ENCODE results near the gene CNPPD1. TPM values are rescaled to one million over a fixed set of nuclear protein-coding genes. Genes with fewer than 3 reads are reported as not detected.

Gene CNPPD1
- total RNA-seq, 2 donors from 2014 or later = 27.7 to 33.2 TPM

DNA sequence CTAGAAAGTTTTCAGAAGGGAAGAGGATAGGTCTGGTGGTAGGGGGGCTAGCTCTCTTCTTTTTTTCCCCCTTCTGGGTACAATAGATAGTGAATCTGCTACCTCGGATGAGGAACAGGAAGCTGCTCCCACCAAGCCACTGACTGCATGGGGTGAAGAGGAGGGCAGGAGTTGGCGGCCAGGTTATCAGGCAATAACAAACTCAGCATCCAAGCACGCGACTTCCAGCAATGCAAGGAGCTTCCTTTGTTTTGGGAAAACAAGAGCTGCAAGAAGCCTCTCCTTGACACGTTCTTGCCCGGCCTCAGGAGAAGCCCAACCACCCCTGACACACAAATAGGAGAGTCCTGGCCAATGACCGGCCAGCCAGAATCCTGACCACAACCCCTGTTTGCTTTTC is 48.3 kb downstream of the CNPPD1 start:
- Mint-ChIP-seq H3K27me3 (ENCODE audit: insufficient read depth) (no peaks in the 10 kb centered on the region), H3K27ac (peak overlapping the region; percentile 61), H3K4me1 (peaks cover 66% of the 10 kb centered on the region), H3K4me3 (no peak overlapping the region), H3K36me3 (ENCODE audit: low read depth) (no peaks in the 10 kb centered on the region), H3K9me3 (no peaks in the 10 kb centered on the region)
- H3K36me3 ChIP-seq (ENCODE audit: control insufficient read depth, insufficient read depth, low read length) = no peaks in the 10 kb centered on the region
- peak; percentile 51 for DNase-seq
- H3K27ac ChIP-seq (ENCODE audit: low read depth, low read length) = no peak overlapping the region
- no peak overlapping the region for H3K9ac ChIP-seq (ENCODE audit: extremely low read depth, low read length, poor library complexity, severe bottlenecking)
- peaks cover 36% of the 10 kb centered on the region for H3K4me1 ChIP-seq (ENCODE audit: control insufficient read depth, insufficient read depth, low read length)
- 72 to 77% methylated on average over 5 to 7 of the region's 7 CpGs for WGBS, 2 experiments (ENCODE audit: insufficient coverage in 1 of 2, insufficient read length in 1 of 2)
- no peaks in the 10 kb centered on the region for H3K27me3 ChIP-seq (ENCODE audit: control insufficient read depth, insufficient read depth, low read length, poor library complexity, severe bottlenecking)
- H3K4me3 ChIP-seq (ENCODE audit: low read length) = no peak overlapping the region
- no peaks in the 10 kb centered on the region for H3K9me3 ChIP-seq (ENCODE audit: control insufficient read depth, low read length)
- TF ChIP-seq, protein P1, sequence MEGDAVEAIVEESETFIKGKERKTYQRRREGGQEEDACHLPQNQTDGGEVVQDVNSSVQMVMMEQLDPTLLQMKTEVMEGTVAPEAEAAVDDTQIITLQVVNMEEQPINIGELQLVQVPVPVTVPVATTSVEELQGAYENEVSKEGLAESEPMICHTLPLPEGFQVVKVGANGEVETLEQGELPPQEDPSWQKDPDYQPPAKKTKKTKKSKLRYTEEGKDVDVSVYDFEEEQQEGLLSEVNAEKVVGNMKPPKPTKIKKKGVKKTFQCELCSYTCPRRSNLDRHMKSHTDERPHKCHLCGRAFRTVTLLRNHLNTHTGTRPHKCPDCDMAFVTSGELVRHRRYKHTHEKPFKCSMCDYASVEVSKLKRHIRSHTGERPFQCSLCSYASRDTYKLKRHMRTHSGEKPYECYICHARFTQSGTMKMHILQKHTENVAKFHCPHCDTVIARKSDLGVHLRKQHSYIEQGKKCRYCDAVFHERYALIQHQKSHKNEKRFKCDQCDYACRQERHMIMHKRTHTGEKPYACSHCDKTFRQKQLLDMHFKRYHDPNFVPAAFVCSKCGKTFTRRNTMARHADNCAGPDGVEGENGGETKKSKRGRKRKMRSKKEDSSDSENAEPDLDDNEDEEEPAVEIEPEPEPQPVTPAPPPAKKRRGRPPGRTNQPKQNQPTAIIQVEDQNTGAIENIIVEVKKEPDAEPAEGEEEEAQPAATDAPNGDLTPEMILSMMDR (conservative IDR thresholded peaks at IDR 0.05) = no peak

DNA sequence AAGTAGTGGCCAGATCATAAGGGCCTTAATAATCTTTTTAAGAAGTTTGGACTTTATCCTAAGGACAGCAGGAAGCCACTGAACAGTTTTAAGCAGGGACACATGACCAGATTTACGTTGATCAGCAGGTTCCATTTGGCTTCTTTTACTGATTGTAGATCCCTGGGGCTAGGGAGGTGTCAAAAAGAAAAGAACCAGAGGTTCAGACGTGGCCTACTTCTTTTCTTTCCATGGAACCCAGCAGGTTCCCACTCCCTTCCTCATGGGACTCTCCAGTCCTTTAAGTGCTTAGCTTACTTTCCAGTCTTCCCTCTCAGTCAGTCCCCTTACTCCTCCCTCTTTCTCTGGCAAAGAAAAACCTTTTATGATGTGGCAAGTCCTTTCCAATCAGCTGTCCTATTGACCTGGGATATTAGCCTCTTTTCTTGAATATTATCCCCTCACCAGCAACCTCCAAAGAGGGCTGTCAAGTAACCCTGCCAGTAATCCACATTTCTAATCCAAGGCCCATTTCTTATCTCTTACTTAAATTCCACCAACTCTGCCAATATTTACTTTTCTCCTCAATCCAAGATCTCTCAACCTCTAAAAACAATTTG is 49.6 kb downstream of the CNPPD1 start:
- peaks cover 68% of the 10 kb centered on the region for H3K4me1 Mint-ChIP-seq
- H3K27ac Mint-ChIP-seq = peak overlapping the region; percentile 83
- no peaks in the 10 kb centered on the region for H3K9me3 ChIP-seq (ENCODE audit: control insufficient read depth, low read length)
- no peaks in the 10 kb centered on the region for H3K9me3 Mint-ChIP-seq
- H3K4me3 Mint-ChIP-seq = no peak overlapping the region
- no peak overlapping the region for H3K4me3 ChIP-seq (ENCODE audit: low read length)
- TF ChIP-seq, protein P1 (conservative IDR thresholded peaks at IDR 0.05) = no peak
- H3K27ac ChIP-seq (ENCODE audit: low read depth, low read length) = no peak overlapping the region
- 32 to 60% methylated on average over 1 to 2 of the region's 2 CpGs for WGBS, 2 experiments (ENCODE audit: insufficient coverage in 1 of 2, insufficient read length in 1 of 2)
- H3K9ac ChIP-seq (ENCODE audit: extremely low read depth, low read length, poor library complexity, severe bottlenecking) = no peak overlapping the region
- no peaks in the 10 kb centered on the region for H3K36me3 ChIP-seq (ENCODE audit: control insufficient read depth, insufficient read depth, low read length)
- peaks cover 31% of the 10 kb centered on the region for H3K4me1 ChIP-seq (ENCODE audit: control insufficient read depth, insufficient read depth, low read length)
- DNase-seq = no peak
- no peaks in the 10 kb centered on the region for H3K27me3 ChIP-seq (ENCODE audit: control insufficient read depth, insufficient read depth, low read length, poor library complexity, severe bottlenecking)
- no peaks in the 10 kb centered on the region for H3K36me3 Mint-ChIP-seq (ENCODE audit: low read depth)
- no peaks in the 10 kb centered on the region for H3K27me3 Mint-ChIP-seq (ENCODE audit: insufficient read depth)

DNA sequence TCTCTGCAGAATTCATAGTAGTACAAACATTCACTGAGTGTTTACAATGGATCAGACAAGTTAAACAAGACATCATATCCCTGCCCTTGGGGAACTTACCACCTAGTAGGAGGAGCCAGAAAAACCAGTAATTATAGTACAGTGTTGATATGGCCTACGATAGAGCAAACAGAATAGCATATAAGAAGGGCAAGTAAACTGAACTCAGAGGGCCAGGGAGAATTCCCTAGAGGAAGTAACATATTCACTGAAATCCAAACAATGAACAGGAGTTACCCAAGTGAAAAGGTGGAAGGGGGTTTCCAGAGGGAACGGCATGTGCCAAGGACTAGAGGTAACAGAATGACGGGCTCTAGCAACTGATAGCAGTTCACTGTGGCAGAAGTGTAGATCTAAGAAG is 50.2 kb downstream of the CNPPD1 start:
- Histone ChIP-seq H3K36me3 (ENCODE audit: control insufficient read depth, insufficient read depth, low read length) (no peaks in the 10 kb centered on the region), H3K27ac (ENCODE audit: low read depth, low read length) (no peak overlapping the region), H3K9ac (ENCODE audit: extremely low read depth, low read length, poor library complexity, severe bottlenecking) (no peak overlapping the region), H3K27me3 (ENCODE audit: control insufficient read depth, insufficient read depth, low read length, poor library complexity, severe bottlenecking) (no peaks in the 10 kb centered on the region), H3K9me3 (ENCODE audit: control insufficient read depth, low read length) (no peaks in the 10 kb centered on the region), H3K4me3 (ENCODE audit: low read length) (peak overlapping the region; percentile 32), H3K4me1 (ENCODE audit: control insufficient read depth, insufficient read depth, low read length) (peaks cover 31% of the 10 kb centered on the region)
- TF ChIP-seq, protein P1 (conservative IDR thresholded peaks at IDR 0.05) = no peak
- no peaks in the 10 kb centered on the region for H3K36me3 Mint-ChIP-seq (ENCODE audit: low read depth)
- H3K4me1 Mint-ChIP-seq = peaks cover 68% of the 10 kb centered on the region
- whole genome bisulfite sequencing, 2 experiments (ENCODE audit: insufficient coverage in 1 of 2, insufficient read length in 1 of 2) = 86 to 94% methylated on average over 3 of the region's 3 CpGs
- H3K9me3 Mint-ChIP-seq = no peaks in the 10 kb centered on the region
- peak overlapping the region; percentile 40 for H3K27ac Mint-ChIP-seq
- no peak for DNase-seq
- no peaks in the 10 kb centered on the region for H3K27me3 Mint-ChIP-seq (ENCODE audit: insufficient read depth)
- no peak overlapping the region for H3K4me3 Mint-ChIP-seq
